ENCODE measurements around the gene MAP3K14.

MAP3K14 gene

DNA sequence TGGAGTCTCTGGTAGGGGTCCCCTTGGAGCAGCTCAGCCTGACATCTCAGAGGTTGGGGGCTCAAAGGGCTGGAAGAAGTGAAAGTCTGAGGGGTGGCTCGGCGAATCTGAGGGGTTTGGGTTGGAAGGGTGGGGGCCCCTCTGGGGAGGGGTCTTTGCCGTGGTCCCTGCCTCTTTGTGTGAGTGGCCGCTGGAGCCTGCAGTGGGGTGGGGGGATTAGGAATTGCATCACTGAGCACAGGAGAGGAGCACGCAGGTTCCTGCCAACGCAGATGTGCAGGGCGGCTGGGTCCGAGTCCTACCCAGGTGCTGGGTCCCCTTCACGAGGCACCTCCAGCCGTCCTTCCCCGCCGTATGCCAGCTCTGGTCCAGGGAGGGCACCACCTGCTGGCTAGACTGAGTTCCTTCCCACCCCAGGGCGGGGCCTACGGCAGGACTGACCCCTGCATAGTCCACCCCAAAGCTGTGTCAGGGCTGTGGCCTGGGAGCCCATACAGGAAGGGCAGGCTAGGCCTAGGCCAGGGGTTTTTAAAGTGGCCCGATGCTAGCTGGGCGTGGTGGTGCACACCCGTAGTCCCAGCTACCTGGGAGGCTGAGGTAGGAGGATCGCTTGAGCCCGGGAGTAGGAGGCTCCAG is 85.2 kb downstream of the MAP3K14 start:
- DNase-seq = no peak

DNA sequence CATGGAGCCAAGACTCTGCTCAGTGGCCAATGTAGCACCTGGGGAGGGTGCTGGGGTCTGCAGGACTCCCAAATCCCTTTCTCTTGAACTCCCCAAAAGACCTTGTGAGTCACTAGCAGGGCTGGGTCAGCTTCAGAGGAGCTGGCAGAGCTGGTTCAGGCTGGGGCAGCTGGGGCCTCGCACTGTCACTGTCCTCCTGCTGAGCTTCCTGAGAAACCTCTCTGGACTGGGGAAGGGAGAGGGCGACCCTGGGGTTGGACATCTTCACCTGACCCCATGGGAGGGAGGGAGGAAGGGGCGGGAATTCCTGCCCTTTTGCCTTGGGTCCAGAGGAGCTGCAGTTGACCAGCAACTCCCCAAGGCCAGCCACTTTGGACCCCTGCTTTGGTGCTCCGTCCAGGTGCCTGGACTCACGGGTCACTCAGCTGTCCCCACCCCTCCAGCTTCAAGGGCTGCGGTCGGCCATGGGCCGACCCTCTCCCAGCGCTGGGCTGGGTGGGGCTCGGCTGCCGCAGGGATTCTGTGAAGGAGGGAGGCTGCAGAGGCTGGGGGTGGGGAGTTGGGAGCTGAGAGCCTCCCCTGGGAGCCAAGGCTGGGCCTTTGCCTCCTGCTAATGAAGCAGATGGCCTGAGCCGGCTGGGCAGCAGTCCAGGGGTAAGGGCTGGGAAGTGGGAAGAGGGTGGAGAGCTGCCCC is 85.9 kb downstream of the MAP3K14 start:
- no peak for DNase-seq

DNA sequence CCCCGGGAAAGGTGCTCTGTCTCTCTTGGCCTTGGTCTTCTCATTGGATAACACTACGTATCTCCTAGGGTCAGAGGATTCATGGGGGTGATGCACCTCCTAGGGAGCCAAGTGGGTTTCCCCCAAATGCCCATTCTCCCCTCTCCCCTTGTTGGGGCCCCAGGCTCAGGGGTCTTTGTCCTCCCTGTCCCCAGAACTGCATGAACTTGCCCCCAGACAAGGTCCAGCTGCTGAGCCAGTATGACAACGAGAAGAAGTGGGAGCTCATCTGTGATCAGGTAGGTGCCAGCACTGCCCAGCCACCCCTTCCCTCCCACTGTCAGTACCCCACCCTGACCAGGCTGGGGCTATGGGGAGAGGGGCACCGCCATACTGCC is 86.4 kb downstream of the MAP3K14 start:
- no peak for DNase-seq

DNA sequence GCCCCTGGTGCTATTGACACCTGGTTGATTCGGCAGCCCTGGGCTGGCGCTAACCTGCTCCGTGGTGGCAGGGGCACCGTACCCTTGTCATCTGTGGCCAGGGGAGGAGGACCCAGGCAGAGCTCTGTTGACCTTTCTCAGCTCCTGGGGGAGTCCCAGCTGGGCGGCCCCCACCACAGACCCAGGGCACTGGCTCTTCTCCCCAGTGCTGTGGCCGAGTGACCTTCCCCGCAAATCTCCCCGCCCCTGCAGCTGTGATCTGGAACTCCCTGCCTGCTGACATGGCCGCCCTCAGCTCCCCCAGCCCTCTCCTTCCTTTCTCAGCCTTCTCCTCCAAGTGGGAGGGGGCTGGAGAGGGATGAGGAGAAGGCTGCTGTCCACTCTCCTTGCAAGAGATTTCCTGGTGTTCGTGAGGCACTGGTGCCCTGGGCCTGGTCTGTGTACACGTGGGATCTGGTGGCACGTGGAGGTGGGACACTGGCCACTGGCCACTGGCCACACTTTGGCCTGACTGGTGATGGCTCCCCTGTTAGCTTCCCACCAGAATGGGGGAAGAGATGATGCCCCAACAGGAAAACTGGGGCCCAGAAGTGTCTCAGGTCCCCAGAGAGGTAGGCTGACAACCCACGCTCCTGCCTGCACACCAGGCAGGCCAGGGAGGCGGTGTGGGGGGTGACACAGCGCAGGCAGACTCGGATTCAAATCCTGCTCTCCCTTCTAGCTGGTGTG is 87.0 kb downstream of the MAP3K14 start:
- DNase-seq = no peak

DNA sequence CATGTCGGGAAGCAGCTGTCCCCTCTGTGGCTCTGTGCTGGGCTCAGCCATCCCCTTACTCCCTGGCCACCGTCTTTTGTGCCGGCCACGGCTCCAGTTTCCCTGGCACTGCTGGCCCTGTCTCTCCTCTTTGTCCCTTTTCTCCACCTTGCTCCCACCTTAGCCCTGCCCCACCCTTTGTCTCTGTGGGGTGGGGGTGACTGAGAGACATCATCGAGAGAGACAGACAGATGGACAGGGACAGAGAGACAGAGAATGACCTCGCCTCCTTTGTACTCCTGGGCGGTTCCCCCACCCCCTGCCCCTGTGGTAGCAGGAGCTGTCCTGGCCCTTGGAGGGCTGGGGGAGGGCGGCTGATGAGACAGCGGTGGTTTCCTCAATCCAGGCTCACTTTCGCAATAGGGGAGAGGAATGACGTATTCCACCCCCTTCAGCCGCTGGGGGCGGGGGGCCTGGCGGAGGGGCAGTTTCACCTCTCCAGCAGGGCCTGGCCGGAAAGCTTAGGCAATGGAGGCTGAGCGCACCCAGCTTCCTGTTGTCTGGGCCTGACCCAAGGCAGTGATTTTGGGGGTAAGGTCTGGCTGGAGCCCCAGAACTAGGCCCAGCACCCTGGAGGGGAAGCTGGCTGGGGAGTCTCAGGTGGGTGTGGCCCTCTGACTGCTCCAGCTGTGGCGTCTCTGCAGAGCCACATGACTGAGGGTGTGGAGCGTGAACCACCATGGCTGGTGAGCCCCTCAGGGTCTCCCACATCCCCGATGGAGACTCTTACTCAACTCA is 87.9 kb downstream of the MAP3K14 start:
- peak; percentile 86 for DNase-seq

DNA sequence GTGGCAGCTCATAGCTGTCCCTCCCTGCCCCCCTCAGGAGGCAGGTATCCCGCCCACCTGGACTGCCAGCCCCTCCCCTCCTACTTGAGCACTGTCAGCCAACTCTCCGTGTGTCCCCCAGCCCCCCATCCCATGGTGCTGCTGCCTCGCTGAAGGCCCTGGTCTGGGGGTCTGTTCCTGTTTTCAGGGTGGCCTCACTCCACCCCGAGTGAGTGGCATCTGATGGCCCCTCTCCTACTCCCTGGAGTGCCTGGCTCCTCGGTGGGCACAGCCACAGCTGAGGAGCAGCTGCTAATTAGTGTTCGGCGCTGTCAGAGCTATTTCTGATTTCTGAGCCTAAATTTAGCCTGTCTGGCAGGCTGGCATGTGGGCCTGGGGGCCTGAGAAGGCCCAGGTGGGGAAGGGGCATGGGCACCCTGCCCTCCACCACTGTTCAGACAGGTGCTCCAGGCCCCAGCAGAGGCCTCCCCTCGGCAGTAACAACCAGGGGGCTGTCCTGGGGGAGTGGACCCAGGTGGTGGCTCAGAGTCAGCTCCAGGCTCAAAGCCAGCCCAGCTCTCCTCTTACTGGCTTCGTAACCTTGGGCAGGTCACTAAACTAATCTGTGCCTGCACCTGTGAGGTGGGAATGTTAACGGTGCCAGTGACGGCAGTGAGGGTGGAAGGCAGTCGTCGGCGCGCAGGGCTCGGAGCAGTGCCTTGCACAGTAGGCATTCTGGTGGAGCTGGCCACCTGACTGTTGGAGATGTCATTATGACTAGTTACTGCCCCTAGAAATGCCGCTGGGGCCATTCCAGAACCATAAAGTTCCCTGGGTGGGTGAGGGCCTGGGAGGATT is 88.7 kb downstream of the MAP3K14 start:
- DNase-seq = no peak

DNA sequence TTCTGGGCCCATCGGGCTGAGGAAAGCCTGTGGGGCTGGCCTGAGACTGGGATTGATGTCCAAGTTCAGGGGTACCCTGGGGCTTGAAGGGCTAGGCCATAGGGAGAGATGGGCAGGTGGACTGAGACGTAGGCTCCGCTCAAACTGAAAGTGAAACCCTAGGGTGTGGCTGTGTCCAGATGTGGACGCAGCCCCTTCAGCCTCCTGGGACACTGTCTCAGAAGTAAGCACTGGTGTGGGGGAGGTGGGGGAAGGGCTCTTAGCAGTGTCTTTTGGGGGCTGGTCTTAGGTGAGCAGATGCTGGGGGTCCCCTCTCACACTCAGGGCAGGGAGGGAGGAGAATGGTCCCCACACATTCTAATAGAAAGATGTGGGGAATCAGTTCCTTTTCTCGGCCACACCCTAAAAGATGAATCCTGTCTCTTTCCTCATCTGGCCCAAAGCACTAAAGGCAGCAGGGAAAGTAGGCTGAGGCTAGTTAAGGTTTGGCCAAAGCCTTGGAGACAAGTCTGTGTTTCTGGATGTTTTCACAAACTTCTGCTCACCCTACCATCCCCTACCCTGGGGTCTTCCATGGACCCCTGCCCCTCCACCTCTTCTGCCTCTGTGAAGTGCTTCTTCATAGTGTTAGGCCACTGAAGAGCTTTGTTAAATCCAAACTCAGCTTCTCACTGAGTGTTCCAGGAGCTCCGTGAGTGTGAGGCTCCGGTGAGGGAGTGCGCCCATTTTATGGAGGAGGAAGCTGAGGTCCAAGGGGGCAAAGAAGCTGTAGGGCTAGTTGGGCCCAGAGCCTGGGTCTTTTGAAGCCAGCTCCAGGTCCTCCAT is 89.5 kb downstream of the MAP3K14 start:
- DNase-seq = no peak

DNA sequence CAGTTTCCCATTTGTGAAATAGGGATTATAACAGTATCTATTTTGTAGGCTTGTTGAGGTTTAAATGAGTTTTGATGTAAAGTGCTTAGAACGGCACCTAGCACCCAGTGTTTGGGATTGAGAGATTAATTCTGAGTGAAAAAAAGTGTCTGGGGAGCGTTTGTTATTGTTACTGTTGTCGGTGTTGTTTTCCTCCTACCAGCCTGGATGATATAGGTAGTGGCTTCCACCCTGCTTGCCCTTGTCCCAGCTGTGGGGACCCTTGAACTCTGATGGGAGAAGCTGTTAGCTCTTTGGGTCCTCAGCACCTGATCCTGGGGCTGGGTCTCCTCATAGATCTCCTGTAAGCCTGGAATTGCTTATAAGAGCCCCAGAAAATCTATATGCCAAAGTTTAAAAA is 90.2 kb downstream of the MAP3K14 start:
- DNase-seq = no peak

DNA sequence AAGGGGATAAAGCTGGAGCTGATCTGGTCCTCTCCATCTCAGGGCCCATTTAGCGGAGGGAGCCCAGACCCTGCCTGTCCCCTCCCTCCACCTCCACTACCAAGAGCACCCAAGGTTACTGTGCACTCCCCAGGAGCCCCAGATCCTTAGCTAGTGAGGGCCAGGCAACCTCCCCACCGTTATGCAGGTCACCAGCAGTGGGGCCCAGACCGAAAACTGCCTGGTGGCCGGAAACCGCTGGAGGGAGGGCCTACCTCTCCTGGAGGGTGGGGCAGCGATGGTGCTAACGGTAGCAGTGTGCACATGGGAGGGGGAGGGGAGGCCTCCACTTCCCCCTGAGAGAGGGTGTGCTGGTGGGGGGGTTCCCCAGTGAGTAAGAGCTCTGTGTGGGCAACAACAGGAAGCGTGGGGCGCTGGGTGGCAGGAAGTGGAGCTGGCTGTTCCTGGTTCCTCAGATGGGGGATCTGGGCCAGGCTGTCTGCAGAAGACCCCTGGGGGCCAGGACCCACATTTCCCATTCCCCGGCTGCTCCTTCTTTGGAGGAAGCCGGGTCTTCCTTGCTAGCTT is 90.8 kb downstream of the MAP3K14 start:
- peak; percentile 83 for DNase-seq

DNA sequence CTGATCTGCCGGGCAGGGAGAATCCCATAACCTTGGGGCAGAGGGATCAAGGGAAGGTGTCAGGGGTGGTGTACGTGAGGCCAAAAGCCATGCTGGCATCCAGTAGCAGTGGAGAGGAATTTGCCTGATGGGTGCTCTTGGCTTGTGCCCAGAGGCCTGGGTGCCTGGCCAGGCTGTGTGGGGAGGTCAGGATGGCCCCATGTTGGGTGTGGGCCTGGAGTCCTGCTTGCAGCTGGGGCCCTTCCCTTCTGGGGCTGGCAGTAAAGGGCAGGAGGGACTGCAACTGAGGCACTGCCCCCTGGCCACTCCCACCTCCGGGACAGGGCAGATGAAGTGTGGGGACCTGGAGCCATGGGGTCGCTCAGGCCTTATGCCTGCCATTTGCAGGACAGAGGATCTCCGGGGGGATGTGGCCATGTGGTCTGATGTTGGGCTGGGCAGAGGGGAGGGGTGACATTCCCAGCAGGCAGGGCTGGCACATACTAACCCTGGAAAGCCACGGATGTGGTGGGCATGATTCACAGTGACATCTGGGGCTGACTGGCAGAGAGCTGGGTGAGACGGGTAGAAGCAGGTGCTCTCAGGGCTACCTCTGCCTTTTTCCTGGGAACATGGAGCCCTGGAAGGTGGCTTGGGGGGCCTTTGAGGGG is 91.6 kb downstream of the MAP3K14 start:
- DNase-seq = peak; percentile 41

DNA sequence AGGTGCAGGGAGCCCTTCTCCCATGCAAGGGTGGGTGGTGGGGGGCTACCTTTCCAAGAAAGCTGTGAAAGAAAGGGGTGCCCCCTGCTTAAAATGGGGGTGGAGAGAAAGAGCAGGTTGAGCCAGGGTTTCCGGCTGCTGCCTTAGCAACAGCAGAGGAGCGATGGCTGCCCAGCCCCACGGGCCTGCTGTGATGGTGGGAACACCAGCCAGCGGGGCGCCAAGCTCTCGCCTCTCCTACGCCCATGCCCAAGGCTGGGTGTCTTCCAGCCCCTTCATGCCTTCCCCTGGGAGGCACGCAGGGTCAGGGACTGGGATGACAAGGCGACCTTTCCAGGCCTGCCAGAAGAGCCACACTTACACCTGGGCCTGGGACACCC is 92.2 kb downstream of the MAP3K14 start:
- DNase-seq = no peak

DNA sequence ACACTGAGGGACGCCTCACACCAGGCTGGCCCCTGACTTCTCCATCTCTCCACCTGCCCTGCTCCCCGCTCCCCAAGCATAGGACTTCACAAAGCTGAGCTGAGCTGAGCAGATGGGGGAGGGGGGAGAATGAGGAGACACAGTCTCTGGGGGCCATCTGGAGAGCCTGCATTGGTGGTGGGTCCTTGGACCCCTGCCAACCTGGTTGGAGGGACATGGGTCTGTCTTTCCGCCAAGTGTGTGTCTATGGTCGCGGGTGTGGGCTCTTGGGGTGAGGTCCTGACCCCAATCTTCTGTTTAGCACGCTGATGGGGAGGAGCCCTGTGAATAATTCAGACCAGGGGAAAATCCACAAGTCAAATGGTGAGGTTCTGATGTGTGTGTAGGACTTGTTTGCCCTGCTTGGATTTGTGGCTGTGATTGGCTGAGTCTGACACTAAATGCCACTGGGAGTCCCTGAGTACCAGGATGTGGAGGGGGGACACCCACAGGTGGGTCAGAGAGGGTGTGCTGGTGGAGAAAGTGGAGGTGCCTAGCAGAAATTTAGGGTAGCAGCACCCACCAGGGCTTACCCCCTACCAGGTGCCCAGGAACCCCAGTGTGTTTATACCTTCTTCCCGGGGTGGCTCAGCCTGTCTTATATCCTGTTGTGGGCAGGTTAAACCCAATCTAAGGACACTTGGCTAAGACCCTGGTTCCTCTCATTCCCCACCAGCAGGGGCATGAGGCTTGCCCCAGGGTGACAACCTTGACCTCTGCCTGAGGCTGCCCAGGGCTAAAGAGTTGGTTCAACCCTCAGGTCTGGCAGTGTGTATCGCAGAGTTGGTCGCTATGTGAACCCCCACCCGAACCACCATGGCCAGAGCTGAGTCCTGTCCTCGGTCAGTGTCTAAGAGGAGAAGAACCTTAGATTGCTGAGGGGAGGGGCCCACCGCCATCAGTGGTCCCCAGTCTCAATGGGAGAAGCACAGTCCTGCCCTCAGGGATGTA is 93.0 kb downstream of the MAP3K14 start:
- no peak for DNase-seq

DNA sequence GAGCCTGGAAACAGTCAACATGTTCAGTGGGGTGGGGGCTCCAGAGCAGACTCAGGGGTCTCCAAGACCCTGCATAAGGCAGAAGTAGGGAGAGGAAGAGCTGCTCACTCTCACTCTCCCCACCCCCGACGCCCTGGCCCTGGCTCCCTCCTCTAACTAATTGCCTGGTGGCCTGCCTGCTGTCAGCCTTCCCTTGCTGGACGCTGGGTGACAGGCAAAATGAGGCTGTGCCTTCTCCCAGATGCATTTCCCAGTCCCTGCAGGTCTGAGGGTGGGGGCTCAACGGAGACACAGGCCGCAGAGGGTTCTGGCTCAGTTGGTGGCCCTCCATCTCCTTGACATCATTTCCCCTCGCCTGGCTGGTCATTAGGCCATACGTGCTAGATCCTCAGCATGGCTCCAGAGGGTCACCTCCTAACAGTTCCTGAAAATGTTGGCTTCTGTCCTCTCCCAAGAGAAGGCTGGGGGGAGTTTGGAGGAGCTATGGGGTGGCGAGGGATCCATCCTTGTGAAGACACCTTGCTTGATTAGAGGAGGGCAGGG is 93.8 kb downstream of the MAP3K14 start:
- no peak for DNase-seq

DNA sequence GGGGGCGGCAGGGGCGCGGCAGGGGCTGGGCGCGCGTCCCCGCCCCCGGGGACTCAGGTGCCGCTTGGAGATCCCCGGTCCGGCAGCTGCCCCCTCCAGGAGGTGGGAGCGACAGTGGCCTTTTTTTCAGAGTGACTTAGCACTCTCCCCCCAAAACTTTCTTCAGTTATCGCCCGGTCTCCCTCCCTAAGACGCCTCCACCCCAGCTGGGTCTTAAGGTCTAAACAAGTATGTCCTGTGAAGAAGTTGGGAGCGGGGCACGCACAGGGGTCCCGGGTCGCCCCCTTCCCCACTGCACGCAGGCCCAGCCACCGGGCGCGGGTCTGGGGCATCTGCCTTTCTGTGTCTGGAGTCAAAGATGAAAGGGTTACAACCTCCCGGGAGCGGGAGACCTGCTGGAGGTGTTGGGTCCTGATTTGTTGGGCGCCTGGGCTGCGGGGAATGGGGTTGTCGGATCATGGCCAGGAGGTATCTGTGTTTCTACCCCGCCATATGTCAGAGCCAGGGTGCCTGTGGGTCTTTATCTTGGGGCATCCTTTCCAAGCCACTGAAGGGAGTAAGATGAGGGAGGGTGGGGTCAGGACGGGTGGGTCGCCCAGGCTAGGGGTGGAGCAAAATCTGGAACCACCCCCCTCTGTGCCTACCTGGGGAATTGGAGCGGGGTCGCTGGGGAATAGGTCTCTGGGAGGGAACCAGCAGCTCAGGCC is 94.4 kb downstream of the MAP3K14 start:
- DNase-seq = no peak

DNA sequence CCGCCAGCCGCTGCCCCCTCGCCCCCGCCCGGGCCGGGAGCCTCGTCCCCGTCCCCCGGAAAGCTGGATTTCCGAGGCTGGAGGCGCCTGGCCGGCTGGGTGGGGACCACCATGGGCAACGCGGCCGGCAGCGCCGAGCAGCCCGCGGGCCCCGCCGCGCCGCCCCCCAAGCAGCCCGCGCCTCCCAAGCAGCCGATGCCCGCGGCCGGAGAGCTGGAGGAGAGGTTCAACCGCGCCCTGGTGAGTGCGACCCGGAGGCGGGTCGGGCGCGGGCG is 94.9 kb downstream of the MAP3K14 start:
- DNase-seq = no peak

DNA sequence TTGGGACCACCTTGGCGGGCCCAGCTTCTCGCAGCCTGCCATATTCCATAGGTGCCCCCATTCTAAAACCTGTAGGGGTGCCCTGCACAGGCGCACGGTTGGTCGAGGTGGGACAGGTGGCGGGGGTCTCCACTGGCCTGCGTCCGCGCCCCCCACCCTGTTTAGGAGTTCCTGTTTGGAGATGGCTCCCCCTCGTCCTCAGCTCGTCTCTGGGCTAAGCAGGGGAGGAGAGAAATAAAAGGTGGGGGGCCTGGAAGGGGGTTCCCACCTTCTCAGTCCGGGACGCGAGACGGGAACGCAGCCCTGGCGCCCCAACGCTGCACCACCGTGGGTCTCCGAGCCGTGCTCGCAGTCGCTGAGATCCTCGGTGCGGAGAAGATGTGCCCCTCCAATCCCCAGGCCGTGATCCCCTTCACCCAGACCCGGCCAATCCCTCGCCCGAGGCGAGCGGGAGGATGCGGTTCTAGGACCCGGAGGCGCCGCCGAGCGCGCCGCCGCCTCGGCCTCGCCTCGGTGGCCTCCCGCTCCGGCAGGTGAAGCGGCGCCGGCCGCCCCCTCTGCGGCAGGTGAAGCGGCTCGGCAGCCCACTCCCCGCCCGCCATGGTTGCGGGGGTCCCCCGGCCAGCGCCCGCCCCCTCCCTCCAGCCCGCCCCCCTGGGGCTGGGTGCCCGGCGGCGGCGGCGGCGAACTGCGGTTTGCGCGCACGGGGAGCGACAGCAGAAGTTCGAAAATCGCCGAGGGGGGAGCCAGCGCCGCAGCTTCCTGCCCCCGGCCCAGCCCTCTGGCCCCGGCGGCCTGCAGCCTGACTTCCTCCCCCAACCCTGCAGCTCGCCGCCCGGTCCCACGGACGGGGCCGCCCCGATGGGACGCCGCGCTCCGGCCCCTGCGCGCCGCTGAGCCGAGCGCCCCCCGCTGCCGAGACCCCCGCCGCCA is 95.5 kb downstream of the MAP3K14 start, which contains the start of gene FMNL1:
FMNL1 (plus strand) TSS at position 805 of the 933 bp plus-strand sequence. CDS start 240 bp downstream, outside the sequence.
- no peak for DNase-seq

DNA sequence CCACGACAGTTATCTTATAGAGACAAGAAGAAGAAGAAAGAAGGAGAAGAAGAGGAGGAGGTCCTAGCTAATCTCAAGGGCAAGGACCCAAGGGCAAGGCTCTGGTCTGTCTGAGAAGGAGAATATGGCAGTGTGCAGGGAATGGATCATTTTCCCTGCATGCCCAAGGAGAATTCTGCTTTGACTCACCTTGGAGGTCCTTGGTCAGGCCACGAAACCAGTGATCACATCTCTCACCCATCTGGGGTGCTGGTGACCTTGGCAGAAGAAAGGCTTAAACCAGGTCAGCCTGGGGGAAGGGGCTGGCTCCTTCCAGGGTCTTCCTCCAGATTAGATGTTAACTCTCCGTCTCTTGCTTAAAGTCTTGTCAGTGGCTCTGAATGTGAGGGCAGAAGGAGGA is 96.7 kb downstream of the MAP3K14 start:
- DNase-seq = no peak

Data from femur (tissue), 1 donor.